Measurements from ENCODE around the gene CELSR1. TPM values are rescaled to one million over a fixed set of nuclear protein-coding genes. Genes with fewer than 3 reads are reported as not detected.

The CELSR1 gene
- total and polyA plus RNA-seq, 3 experiments from 2014 or later: 0.15 to 0.33 (median 0.30) TPM

GRCh38 chr22:46354176-46354992 is 183.0 kb downstream of the CELSR1 start:
- Mint-ChIP-seq H3K36me3 (peaks cover under 1 to 80% (median 12%) of the 10 kb centered on the region in 3 donors), H3K4me3 (no peak overlapping the region), H3K27ac (no peak overlapping the region), H3K27me3 (no peaks in the 10 kb centered on the region), H3K9me3 (no peaks in the 10 kb centered on the region), H3K4me1 (peaks cover 0 to 1% (median 0%) of the 10 kb centered on the region in 3 donors)
- Histone ChIP-seq H3K27ac (ENCODE audit: low read depth, low read length) (no peak overlapping the region), H3K4me3 (ENCODE audit: low read length) (no peak overlapping the region), H3K4me1 (ENCODE audit: insufficient read depth, low read length) (no peaks in the 10 kb centered on the region), H3K27me3 (ENCODE audit: insufficient read depth, low read length, poor library complexity, severe bottlenecking) (no peaks in the 10 kb centered on the region), H3K9me3 (ENCODE audit: low read length) (no peaks in the 10 kb centered on the region), H3K36me3 (ENCODE audit: insufficient read depth, low read length) (peaks cover 33% of the 10 kb centered on the region)
- DNase-seq: no peak
- POLR2A ChIA-PET: no interaction called here
- CTCF ChIA-PET: interaction anchor here (2.1 to 2.4 kb wide), 2 partner anchors 13 to 188 kb away, joined by 5 to 6 read pairs; no protein-coding TSS in a partner anchor

GRCh38 chr22:46353483-46354105 is 183.8 kb downstream of the CELSR1 start:
- Histone ChIP-seq H3K4me3 (ENCODE audit: low read length) (no peak overlapping the region), H3K27me3 (ENCODE audit: insufficient read depth, low read length, poor library complexity, severe bottlenecking) (no peaks in the 10 kb centered on the region), H3K36me3 (ENCODE audit: insufficient read depth, low read length) (peaks cover 38% of the 10 kb centered on the region), H3K9me3 (ENCODE audit: low read length) (no peaks in the 10 kb centered on the region), H3K4me1 (ENCODE audit: insufficient read depth, low read length) (no peaks in the 10 kb centered on the region), H3K27ac (ENCODE audit: low read depth, low read length) (no peak overlapping the region)
- peaks cover 0 to 1% (median 0%) of the 10 kb centered on the region in 3 donors for H3K4me1 Mint-ChIP-seq
- H3K27ac Mint-ChIP-seq: no peak overlapping the region
- no peak overlapping the region for H3K4me3 Mint-ChIP-seq
- no peak for DNase-seq
- peaks cover 3 to 85% (median 14%) of the 10 kb centered on the region in 3 donors for H3K36me3 Mint-ChIP-seq
- ChIA-PET CTCF (interaction anchor here (2.1 to 2.4 kb wide), 2 partner anchors 14 to 189 kb away, joined by 5 to 6 read pairs; no protein-coding TSS in a partner anchor), POLR2A (no interaction called here)
- H3K9me3 Mint-ChIP-seq: no peaks in the 10 kb centered on the region
- H3K27me3 Mint-ChIP-seq: no peaks in the 10 kb centered on the region

GRCh38 chr22:46352691-46353386 is 184.6 kb downstream of the CELSR1 start:
- Mint-ChIP-seq H3K4me1 (peaks cover 0 to 1% (median 0%) of the 10 kb centered on the region in 3 donors), H3K4me3 (no peak overlapping the region), H3K9me3 (no peaks in the 10 kb centered on the region), H3K27me3 (no peaks in the 10 kb centered on the region), H3K36me3 (peaks cover 3 to 89% (median 14%) of the 10 kb centered on the region in 3 donors), H3K27ac (peak overlapping the region in 1 of 8 donors; percentile 48)
- no peaks in the 10 kb centered on the region for H3K27me3 ChIP-seq (ENCODE audit: insufficient read depth, low read length, poor library complexity, severe bottlenecking)
- H3K4me3 ChIP-seq (ENCODE audit: low read length): no peak overlapping the region
- ChIA-PET POLR2A (no interaction called here), CTCF (interaction anchor here (2.1 to 2.4 kb wide), 2 partner anchors 15 to 189 kb away, joined by 5 to 6 read pairs; no protein-coding TSS in a partner anchor)
- no peak for DNase-seq
- H3K36me3 ChIP-seq (ENCODE audit: insufficient read depth, low read length): peaks cover 46% of the 10 kb centered on the region
- no peak overlapping the region for H3K27ac ChIP-seq (ENCODE audit: low read depth, low read length)
- H3K4me1 ChIP-seq (ENCODE audit: insufficient read depth, low read length): no peaks in the 10 kb centered on the region
- H3K9me3 ChIP-seq (ENCODE audit: low read length): no peaks in the 10 kb centered on the region

GRCh38 chr22:46352276-46352675 is 185.1 kb downstream of the CELSR1 start:
- Histone ChIP-seq H3K27me3 (ENCODE audit: insufficient read depth, low read length, poor library complexity, severe bottlenecking) (no peaks in the 10 kb centered on the region), H3K36me3 (ENCODE audit: insufficient read depth, low read length) (peaks cover 50% of the 10 kb centered on the region), H3K9me3 (ENCODE audit: low read length) (no peaks in the 10 kb centered on the region), H3K27ac (ENCODE audit: low read depth, low read length) (no peak overlapping the region), H3K4me3 (ENCODE audit: low read length) (no peak overlapping the region), H3K4me1 (ENCODE audit: insufficient read depth, low read length) (no peaks in the 10 kb centered on the region)
- Mint-ChIP-seq H3K9me3 (no peaks in the 10 kb centered on the region), H3K36me3 (peaks cover 3 to 91% (median 15%) of the 10 kb centered on the region in 3 donors), H3K4me1 (peaks cover 0 to 1% (median 0%) of the 10 kb centered on the region in 3 donors), H3K27ac (peak overlapping the region in 1 of 8 donors; percentile 48), H3K4me3 (no peak overlapping the region), H3K27me3 (no peaks in the 10 kb centered on the region)
- ChIA-PET CTCF (interaction anchor here (2.1 to 2.4 kb wide), 2 partner anchors 15 to 190 kb away, joined by 5 to 6 read pairs; no protein-coding TSS in a partner anchor), POLR2A (no interaction called here)
- no peak for DNase-seq

- H3K27me3 ChIP-seq (ENCODE audit: insufficient read depth, low read length, poor library complexity, severe bottlenecking): no peaks in the 10 kb centered on the region
- DNase-seq: no peak
- Mint-ChIP-seq H3K27me3 (no peaks in the 10 kb centered on the region), H3K4me3 (no peak overlapping the region), H3K4me1 (peaks cover 0 to 1% (median 0%) of the 10 kb centered on the region in 3 donors), H3K9me3 (no peaks in the 10 kb centered on the region), H3K36me3 (peaks cover 3 to 92% (median 15%) of the 10 kb centered on the region in 3 donors), H3K27ac (no peak overlapping the region)
- ChIA-PET POLR2A (no interaction called here), CTCF (no interaction called here)
- peaks cover 53% of the 10 kb centered on the region for H3K36me3 ChIP-seq (ENCODE audit: insufficient read depth, low read length)
- H3K4me1 ChIP-seq (ENCODE audit: insufficient read depth, low read length): no peaks in the 10 kb centered on the region
- H3K27ac ChIP-seq (ENCODE audit: low read depth, low read length): no peak overlapping the region
- no peak overlapping the region for H3K4me3 ChIP-seq (ENCODE audit: low read length)
- no peaks in the 10 kb centered on the region for H3K9me3 ChIP-seq (ENCODE audit: low read length)
Observed at GRCh38 chr22:46351767-46352166, 185.7 kb downstream of the CELSR1 start.

GRCh38 chr22:46351131-46351735 is 186.2 kb downstream of the CELSR1 start:
- Histone ChIP-seq H3K9me3 (ENCODE audit: low read length) (no peaks in the 10 kb centered on the region), H3K4me1 (ENCODE audit: insufficient read depth, low read length) (no peaks in the 10 kb centered on the region), H3K4me3 (ENCODE audit: low read length) (no peak overlapping the region), H3K27me3 (ENCODE audit: insufficient read depth, low read length, poor library complexity, severe bottlenecking) (no peaks in the 10 kb centered on the region), H3K36me3 (ENCODE audit: insufficient read depth, low read length) (peaks cover 58% of the 10 kb centered on the region), H3K27ac (ENCODE audit: low read depth, low read length) (no peak overlapping the region)
- no peaks in the 10 kb centered on the region for H3K27me3 Mint-ChIP-seq
- DNase-seq: no peak
- H3K4me3 Mint-ChIP-seq: no peak overlapping the region
- CTCF ChIA-PET: no interaction called here
- H3K27ac Mint-ChIP-seq: no peak overlapping the region
- POLR2A ChIA-PET: no interaction called here
- no peaks in the 10 kb centered on the region for H3K9me3 Mint-ChIP-seq
- H3K4me1 Mint-ChIP-seq: peaks cover 0 to 1% (median 0%) of the 10 kb centered on the region in 3 donors
- H3K36me3 Mint-ChIP-seq: peaks cover 3 to 93% (median 15%) of the 10 kb centered on the region in 3 donors

- Mint-ChIP-seq H3K36me3 (peaks cover 3 to 94% (median 19%) of the 10 kb centered on the region in 3 donors), H3K27me3 (no peaks in the 10 kb centered on the region), H3K4me3 (no peak overlapping the region), H3K4me1 (peaks cover 0 to 3% (median 0%) of the 10 kb centered on the region in 3 donors), H3K27ac (peak overlapping the region in 1 of 8 donors; percentile 12), H3K9me3 (no peaks in the 10 kb centered on the region)
- ChIA-PET CTCF (no interaction called here), POLR2A (no interaction called here)
- no peaks in the 10 kb centered on the region for H3K4me1 ChIP-seq (ENCODE audit: insufficient read depth, low read length)
- H3K27me3 ChIP-seq (ENCODE audit: insufficient read depth, low read length, poor library complexity, severe bottlenecking): no peaks in the 10 kb centered on the region
- DNase-seq: no peak
- peaks cover 64% of the 10 kb centered on the region for H3K36me3 ChIP-seq (ENCODE audit: insufficient read depth, low read length)
- no peaks in the 10 kb centered on the region for H3K9me3 ChIP-seq (ENCODE audit: low read length)
- no peak overlapping the region for H3K27ac ChIP-seq (ENCODE audit: low read depth, low read length)
- H3K4me3 ChIP-seq (ENCODE audit: low read length): no peak overlapping the region
Observed at GRCh38 chr22:46350646-46351045, 186.8 kb downstream of the CELSR1 start.
